IPS DF 6.9 (cell line): ENCODE results near the gene ATP5F1C.

Source experiments
- DNase-seq: peaks from one replicate; pipeline ENCODE4 v3.0.0-alpha.2; 2013; ENCODE audit warnings: low read depth, low spot score
- H3K27ac ChIP-seq: one replicate; pipeline ENCODE4 v1.5.1; 2013; ENCODE audit warnings: low read length, control low read depth
- H3K27me3 ChIP-seq: 2 replicates; pipeline ENCODE4 v1.6.1; 2013; ENCODE audit warnings: mild to moderate bottlenecking, low read length; ENCODE audit not compliant: control insufficient read depth, insufficient read depth
- H3K36me3 ChIP-seq: 2 replicates; pipeline ENCODE4 v1.6.1; 2013; ENCODE audit warnings: low read length; ENCODE audit not compliant: control insufficient read depth, insufficient read depth
- H3K4me1 ChIP-seq: 2 replicates; pipeline ENCODE4 v1.6.1; 2013; ENCODE audit warnings: low read length; ENCODE audit not compliant: control insufficient read depth, insufficient read depth
- H3K4me3 ChIP-seq: 2 replicates; pipeline ENCODE4 v1.5.1; 2013; ENCODE audit warnings: mild to moderate bottlenecking, low read length
- H3K9me3 ChIP-seq: 2 replicates; pipeline ENCODE4 v1.6.1; 2013; ENCODE audit warnings: low read length, inconsistent platforms; ENCODE audit not compliant: control insufficient read depth, insufficient read depth
- WGBS: extraction: QIAGEN DNeasy Blood & Tissue Kit; methylation state at CpG from one replicate; pipeline ENCODE4 v1.1.7; 2013; ENCODE audit warnings: mixed read lengths, missing lambda C conversion rate; ENCODE audit not compliant: insufficient read length, insufficient coverage; 5-methylcytosine and 5-hydroxymethylcytosine counted together

ATP5F1C gene

GRCh38 chr10:7836571-7836970 is 48.6 kb downstream of the ATP5F1C start:
- Histone ChIP-seq H3K4me3 (no peak overlapping the region), H3K27ac (no peak overlapping the region), H3K4me1 (no peaks in the 10 kb centered on the region), H3K27me3 (no peaks in the 10 kb centered on the region), H3K9me3 (no peaks in the 10 kb centered on the region), H3K36me3 (no peaks in the 10 kb centered on the region)
- WGBS = 100% methylated on average over 1 of the region's 2 CpGs
- DNase-seq = no peak

DNA sequence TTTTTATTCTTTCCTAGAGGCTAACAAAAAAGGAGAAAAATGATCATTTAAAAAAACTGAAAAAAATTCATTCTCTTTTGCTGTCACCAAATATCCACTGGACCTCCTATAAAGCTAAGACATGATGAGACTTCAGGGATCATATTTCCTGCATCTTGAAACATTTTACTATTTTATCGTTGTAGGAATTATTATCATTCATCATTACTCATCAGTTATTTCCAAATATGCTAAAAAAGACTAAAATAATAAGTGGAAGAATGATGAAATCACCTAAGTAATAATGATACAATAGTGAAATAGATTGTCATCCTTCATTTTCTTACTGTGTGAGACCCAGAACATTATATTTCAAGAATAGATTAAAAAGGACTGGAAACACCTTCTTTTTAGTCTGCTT is 58.6 kb downstream of the ATP5F1C start:
- H3K36me3 ChIP-seq = no peaks in the 10 kb centered on the region
- H3K4me3 ChIP-seq = no peak overlapping the region
- no peak overlapping the region for H3K27ac ChIP-seq
- no peaks in the 10 kb centered on the region for H3K4me1 ChIP-seq
- no CpG with 5 or more reads among the region's 1 CpG for WGBS
- H3K9me3 ChIP-seq = no peaks in the 10 kb centered on the region
- DNase-seq = no peak
- no peaks in the 10 kb centered on the region for H3K27me3 ChIP-seq

DNA sequence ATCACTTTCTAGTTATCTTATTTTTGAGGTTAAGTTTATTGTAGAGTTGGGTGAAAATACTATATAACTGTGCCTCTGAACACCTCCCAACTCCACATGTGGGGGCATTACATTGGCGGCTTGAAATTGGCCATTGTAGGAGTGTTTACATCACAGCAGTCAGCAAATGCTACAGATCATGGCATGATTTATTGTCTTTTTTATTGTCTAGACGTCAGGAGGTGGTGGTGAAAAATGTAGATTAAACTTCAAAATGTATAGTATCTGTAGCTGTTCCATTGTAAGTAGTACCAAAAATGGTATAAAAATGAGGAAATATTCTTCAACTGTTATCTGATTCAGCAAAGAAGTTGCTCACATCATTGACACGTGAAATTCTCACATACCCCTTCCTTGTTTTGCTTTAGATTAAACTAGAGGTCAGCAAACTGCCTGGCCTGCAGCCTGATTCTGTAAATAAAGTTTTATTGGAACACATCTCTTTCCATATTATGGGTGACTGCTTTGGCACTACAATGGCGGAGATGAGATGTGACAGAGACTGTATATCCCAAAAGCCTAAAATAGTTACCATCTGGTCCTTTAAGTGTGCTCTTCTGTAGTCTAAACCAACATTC is 65.4 kb downstream of the ATP5F1C start:
- H3K4me3 ChIP-seq = no peak overlapping the region
- H3K9me3 ChIP-seq = no peaks in the 10 kb centered on the region
- H3K27ac ChIP-seq = no peak overlapping the region
- peaks cover 4% of the 10 kb centered on the region for H3K4me1 ChIP-seq
- H3K27me3 ChIP-seq = no peaks in the 10 kb centered on the region
- DNase-seq = no peak
- no CpG with 5 or more reads among the region's 4 CpGs for WGBS
- H3K36me3 ChIP-seq = no peaks in the 10 kb centered on the region

DNA sequence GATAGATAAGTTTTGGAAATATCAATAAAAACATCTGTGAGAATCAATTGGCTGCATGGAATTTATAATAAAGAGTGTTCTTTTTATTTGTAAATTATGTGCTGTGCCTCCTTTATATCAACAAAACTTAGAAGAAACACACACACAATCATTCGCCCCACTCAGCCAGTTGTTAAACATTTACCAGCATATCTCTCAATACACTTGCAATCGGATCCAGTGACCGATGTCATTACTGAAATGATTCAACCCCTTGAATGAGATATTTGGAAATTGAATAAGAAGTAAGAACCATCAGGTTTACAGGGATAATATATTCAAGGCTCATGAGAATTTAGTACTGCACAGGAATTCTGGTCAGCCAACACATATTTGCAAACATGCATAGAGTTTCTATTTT is 65.9 kb downstream of the ATP5F1C start:
- DNase-seq = no peak
- Histone ChIP-seq H3K27ac (no peak overlapping the region), H3K4me1 (peaks cover 4% of the 10 kb centered on the region), H3K27me3 (no peaks in the 10 kb centered on the region), H3K4me3 (no peak overlapping the region), H3K36me3 (no peaks in the 10 kb centered on the region), H3K9me3 (no peaks in the 10 kb centered on the region)
- no CpG with 5 or more reads among the region's 3 CpGs for WGBS

DNA sequence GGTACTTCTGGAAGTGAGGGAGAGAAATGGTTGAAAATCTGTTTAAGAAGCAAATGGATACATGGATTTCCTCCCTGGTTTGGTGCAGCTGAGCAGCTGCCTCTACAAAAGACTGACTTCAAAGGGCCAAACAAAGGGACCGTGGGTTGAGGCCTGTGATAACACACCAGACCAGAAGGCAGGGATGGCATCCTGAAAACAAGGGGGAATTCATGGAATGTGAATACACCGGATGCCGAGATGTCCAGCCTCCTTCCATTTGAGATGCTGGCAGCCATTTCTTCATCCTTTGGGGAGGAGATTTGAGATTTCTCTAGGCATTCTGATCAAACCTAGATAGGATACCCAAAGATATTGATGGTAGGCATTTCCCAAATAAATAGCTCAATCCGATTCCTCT is 67.2 kb downstream of the ATP5F1C start:
- no peaks in the 10 kb centered on the region for H3K27me3 ChIP-seq
- no CpG with 5 or more reads among the region's 4 CpGs for WGBS
- DNase-seq = no peak
- H3K4me3 ChIP-seq = no peak overlapping the region
- H3K4me1 ChIP-seq = peaks cover 4% of the 10 kb centered on the region
- no peaks in the 10 kb centered on the region for H3K36me3 ChIP-seq
- no peak overlapping the region for H3K27ac ChIP-seq
- no peaks in the 10 kb centered on the region for H3K9me3 ChIP-seq

GRCh38 chr10:7856678-7857077 is 68.7 kb downstream of the ATP5F1C start:
- Histone ChIP-seq H3K4me1 (peaks cover 4% of the 10 kb centered on the region), H3K4me3 (no peak overlapping the region), H3K27ac (no peak overlapping the region), H3K27me3 (no peaks in the 10 kb centered on the region), H3K36me3 (no peaks in the 10 kb centered on the region), H3K9me3 (no peaks in the 10 kb centered on the region)
- no peak for DNase-seq
- WGBS = no CpG with 5 or more reads among the region's 4 CpGs

DNA sequence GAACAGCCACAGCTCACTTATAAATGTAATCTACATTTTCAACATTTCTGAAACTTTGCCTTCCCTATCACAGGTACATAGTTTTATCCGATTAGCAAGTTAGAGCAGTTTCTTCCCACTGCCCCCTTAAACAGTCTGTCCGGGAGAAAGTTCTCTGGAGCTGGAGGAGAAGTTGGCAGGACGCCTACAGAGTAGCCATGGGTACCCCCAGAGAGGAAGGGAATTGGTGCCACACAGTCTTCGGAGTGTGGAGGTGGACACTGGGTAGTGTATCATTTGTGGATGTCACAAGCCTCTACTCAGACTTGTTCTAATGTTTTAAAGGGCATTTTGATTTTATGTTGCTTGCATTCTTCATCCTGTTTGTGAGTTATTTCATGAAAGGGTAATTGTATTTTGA is 69.3 kb downstream of the ATP5F1C start:
- Histone ChIP-seq H3K27me3 (no peaks in the 10 kb centered on the region), H3K27ac (no peak overlapping the region), H3K9me3 (no peaks in the 10 kb centered on the region), H3K36me3 (no peaks in the 10 kb centered on the region), H3K4me1 (peaks cover 4% of the 10 kb centered on the region; the same call in 1 of the 2 replicates), H3K4me3 (no peak overlapping the region)
- WGBS = no CpG with 5 or more reads among the region's 4 CpGs
- no peak for DNase-seq
